GM19099 (cell line): Measurements from ENCODE around the gene JARID2.

ENCODE experiments used
- POLR2A ChIP-seq: IDR thresholded peaks from 3 replicates; pipeline ENCODE4 v1.6.1; 2011; ENCODE audit warnings: low read depth; ENCODE audit not compliant: insufficient read length; ENCODE audit errors: extremely low read depth

The JARID2 gene

GRCh38 chr6:15322781-15323536 lies 77.1 kb downstream of the JARID2 start:
- TF ChIP-seq POLR2A = no peak

DNA sequence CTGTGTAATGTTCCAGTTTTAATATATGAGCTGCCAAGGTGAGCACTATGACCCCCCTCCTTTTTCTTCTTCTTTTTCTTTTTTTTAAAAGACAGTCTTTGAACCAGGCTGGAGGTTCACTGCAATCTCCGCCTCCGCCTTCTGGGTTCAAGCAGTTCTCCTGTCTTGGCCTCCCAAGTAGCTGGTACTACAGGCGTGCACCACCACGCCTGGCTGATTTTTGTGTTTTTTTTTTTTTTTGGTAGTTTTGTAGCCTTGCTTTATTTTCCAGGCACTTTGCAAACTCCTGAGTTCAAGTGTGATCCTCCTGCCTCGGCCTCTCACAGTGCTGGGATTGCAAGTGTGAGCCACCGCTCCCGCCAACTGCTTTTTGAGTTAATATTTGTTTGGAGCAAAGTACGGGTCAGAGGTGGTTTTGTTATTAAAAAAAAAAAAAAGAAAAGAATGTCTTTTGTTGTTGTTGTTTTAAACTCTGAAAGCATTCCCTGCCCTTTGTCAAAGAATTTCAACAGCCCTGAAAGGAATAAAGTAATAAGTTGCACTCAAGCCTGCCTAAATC lies 78.6 kb downstream of the JARID2 start:
- TF ChIP-seq POLR2A = no peak

DNA sequence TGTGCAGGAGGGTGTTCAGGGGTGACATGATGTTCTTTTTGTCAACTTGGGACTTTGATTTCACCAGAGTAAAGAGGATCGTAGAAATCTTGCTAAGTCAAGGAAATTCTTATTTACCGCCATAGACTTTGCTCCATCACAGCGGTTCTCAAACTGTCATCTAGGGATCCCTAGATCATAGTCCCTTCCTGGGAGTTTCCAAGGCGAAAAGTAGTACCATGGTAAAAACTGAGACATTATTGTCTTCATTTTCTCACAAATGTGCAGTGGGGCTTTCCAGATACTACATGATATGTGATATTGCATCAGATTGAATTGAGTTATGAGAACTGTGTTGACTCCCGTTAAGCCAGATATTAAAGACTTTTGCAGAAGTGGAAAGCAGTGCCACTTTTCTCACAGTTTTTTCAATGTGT lies 79.7 kb downstream of the JARID2 start:
- TF ChIP-seq POLR2A = no peak

GRCh38 chr6:15326067-15326614 lies 80.3 kb downstream of the JARID2 start:
- no peak for TF ChIP-seq POLR2A

DNA sequence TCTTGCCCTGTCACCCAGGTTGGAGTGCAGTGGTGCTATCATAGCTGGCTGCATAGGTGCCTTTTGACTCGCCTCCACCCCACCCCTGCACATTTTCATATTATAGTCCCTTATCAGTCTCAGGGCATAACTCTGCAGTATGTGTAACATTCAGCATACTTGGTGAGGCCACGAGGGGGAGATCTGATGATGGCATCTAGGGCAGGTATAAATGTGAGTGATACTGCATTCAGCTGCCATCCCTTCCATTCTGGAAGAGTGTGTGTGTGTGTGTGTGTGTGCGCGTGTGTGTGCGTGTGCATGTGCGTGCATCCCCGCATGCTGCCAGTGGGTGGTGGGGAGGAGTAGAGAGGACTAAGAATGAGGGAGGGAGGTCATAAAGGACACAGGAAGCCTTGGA lies 81.4 kb downstream of the JARID2 start:
- TF ChIP-seq POLR2A = no peak

GRCh38 chr6:15329197-15329671 lies 83.4 kb downstream of the JARID2 start:
- no peak for TF ChIP-seq POLR2A

- TF ChIP-seq POLR2A = no peak
These were observed 84.5 kb downstream of the JARID2 start for GRCh38 chr6:15330174-15330944.

DNA sequence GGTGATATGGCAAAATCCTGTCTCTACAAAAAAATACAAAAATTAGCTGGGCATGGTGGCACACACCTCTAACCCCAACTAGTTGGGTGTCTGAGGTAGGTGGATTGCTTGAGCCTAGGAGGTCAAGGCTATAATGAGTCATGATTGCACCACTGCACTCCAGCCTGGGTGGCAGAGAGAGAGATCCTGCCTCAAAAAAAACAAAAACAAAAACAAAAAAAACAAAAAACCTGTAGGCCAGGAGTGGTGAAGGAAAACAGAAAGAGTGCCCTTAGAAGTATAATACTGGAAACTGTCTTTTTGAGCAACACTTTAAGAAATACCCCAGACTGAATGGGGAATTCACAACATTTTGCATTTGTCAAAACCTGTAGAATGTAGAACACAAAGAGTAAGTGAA lies 85.3 kb downstream of the JARID2 start:
- no peak for TF ChIP-seq POLR2A

- no peak for TF ChIP-seq POLR2A
These were observed 85.9 kb downstream of the JARID2 start for GRCh38 chr6:15331629-15332251.

- TF ChIP-seq POLR2A = no peak
These were observed 86.6 kb downstream of the JARID2 start for GRCh38 chr6:15332446-15332845.

- no peak for TF ChIP-seq POLR2A
These were observed 89.5 kb downstream of the JARID2 start for GRCh38 chr6:15335385-15335784.

GRCh38 chr6:15335916-15336315 lies 90.0 kb downstream of the JARID2 start:
- TF ChIP-seq POLR2A = no peak

DNA sequence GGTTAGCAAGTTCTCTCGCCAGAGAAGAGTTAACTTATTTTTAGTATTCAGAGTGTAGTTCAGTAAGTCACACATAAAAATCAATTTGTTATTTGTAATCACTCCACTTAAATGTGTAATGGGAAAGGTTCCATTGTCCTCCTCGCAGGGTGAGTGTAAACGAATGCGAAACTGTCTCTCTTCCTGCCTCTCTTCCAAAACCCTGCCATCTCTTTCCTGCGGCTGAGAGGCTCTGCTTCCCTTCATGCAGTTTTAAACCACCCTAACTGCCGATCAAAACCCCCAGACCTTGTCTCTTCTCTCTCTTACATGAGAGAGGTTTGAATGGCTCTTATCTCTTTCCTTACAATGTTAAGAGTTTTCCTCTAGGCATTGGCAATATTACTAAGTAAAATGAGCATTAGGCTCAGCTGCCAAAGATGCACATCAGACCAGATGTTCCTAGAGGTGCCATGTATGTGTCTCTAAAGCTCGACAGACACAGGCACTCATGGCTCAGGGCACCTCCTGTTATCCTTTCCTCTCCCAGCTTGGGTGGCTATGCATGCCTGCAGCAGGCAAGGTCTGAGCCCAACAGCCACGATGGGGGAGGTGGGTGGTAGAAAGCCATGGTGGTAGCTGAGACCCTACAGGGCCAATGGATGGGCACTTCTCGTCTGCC lies 91.2 kb downstream of the JARID2 start:
- no peak for TF ChIP-seq POLR2A

DNA sequence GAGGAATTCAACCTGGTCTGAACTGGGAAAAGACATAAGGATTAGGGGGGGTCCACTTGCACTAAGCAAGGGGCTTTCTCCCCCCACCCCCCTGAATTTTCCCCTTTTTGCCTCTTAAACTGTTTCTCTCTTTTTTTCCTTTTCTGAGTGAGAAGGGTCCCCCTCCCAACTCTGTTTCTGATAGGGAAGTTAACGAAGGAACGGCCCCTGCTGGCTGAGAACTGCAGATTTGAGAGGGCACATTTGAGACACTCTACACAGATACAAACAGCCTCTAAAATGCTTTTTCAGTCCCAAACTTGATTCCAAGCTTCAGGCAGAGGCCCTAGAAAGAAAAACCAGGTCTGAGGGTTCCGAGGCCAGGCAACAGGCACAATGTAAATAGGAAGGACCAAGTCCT lies 91.7 kb downstream of the JARID2 start:
- no peak for TF ChIP-seq POLR2A
